NCI-H1436 (cell line): ENCODE data around the gene CCDC167.
A peak's percentile ranks its signal among the peaks of the same experiment; 100 is the strongest.

Experiments used
- DNase-seq: peaks from one replicate; lab custom pipeline; 2025; lab: John Stamatoyannopoulos, UW

The CCDC167 gene

DNA sequence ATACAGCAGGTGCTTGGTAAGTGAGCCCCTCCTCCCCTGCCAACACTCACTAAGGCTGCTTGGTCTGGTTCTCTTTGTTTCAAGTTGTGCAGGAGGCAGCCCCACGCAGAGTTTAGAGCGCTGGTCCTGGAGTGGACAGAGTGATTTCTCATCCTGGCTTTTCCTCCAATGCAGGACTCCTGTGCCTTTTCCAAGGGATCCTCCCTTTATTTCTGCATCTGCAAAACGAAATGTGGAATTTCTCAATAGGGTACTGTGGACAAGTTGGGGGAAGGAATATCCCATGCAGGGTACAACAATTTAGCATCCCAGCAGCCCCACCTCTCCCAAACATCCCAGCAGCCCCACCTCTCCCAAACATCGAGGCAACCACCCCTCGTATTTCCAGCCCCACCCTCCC, 30.6 kb upstream of the CCDC167 start:
- no peak for DNase-seq

DNA sequence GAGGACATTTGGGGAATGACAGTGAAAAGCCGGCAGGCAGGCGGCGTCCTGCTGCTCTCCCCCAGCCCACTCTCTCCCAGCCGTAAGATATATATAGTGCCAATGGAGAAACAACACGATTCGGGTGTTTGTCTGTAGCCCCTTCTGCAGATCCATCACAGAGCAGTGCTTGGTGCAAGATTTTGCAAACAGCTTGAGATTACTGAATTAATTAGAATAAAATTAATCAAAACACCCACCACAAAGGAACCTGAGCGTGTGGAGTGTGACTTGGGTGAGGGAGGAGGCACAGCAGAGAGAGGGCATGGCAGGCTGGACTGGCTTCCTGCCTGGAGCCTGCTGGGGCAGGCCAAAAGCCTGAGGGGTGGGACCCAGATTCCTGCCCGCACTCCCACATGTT, 28.8 kb upstream of the CCDC167 start:
- DNase-seq = no peak

DNA sequence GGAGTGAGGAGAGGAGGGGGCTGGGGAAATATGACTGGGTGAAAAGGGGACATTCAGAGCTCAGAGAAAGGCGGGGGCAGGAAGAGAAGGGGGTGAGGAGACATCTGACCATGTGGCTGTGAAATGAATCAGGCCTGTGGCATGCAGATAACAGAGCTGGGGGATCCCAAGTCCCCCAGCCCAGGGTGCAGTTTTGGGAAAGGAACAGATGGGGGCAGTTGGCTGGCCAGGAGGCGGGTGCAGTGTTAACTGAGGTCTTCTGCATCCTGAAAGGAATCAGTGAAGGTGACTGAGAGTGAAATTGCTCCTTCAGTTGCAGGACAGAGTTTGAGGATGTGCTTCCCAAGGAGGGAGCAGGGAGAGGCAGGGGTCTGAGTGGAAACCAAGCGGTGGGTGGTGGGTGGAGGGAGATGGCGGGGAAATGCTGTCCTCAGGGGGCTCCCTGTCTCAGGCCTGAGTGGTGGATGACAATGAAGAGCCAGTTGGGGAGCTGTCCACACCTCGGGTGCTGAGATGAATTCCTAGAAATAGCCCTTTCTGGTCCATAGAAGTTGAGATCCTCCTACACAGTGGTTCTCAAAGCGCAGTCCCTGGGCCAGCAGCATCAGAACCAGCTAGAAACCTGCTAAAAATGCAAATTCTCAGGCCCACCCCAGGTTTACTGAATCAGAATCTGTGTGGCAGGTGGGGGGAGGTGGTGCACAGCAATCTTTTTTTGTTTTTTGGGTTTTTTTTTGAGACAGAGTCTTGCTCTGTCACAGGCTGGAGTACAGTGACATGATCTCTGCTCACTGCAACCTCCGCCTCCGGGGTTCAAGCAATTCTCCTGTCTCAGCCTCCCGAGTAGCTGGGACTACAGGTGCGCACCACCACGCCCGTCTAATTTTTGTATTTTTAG, 26.0 kb upstream of the CCDC167 start:
- no peak for DNase-seq

DNA sequence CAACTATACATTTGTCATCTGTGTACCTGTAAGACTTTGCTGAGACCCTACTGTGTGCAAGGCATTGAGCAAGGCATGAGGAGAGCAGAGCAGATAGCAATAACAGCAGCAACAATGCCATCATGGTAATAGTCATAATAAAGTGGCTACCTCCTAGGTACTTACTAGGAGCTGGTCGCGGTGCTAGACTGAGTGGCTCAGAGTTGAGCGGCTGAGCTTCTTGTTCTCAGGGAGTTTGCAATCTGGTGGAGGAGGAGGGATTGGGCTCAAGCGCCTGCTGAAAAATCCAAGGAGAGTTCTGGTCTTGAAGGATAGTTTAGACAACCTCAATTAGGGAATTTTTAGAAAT, 25.3 kb upstream of the CCDC167 start:
- no peak for DNase-seq

DNA sequence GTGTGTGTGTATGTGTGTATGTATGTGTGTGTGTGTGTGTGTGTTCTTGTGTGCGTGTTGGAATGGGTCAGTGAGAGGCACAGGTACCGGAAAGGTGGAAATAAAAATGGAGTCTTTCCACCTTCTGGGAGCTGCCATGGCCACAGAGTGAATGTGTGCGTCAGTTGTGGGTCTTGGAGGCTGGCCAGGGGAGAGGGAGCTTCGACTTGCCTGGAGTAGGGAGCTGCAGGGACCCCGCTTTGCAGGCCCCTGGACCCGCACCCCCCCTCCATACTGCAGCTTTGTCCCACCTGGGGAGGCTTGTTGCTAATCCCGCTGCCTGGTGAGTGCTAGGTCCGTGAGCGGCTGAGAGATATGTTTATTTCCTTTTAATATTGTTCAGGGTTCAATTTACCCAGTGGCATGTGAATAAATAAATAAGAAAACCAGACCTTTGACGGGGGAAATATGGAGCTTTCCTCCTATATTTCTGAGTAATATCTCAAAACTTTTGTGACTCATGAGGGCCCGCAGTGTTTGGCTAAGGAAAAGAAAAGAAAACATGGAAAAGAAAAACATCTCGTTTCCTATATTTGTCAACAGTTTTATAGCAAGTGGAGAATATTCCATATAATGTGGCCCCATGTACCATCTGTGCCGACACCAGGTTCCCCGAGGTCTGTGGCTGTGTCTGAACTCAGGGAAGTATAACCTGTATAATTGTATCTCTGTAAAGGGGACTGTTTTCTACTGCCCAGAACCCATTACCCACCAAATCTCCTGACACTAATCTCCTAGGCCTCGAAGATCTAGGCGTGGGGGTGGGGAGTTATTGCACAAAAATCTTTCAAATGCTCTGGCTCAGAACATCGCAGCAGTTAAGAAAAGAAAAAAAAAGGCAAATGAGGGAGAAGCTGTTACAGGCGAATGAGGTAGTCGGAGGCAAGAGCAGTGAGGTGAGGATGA, 24.6 kb upstream of the CCDC167 start:
- no peak for DNase-seq

DNA sequence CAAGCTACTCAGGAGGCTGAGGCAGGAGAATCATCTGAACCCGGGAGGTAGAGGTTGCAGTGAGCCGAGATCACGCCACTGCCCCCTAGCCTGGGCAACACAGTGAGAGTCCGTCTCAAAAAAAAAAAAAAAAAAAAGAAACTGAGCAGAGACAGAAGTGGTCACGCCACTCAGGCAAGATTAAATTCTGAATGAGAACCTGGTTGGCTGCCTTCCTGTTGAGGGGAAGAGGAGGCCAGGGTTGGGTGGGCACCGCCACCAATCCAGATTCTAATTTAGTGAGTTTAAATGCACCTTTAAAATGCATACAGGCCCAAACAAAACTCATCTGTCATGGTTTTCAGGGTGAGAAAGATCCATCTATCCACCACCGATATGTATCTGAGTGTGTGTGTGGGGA, 23.7 kb upstream of the CCDC167 start:
- no peak for DNase-seq

DNA sequence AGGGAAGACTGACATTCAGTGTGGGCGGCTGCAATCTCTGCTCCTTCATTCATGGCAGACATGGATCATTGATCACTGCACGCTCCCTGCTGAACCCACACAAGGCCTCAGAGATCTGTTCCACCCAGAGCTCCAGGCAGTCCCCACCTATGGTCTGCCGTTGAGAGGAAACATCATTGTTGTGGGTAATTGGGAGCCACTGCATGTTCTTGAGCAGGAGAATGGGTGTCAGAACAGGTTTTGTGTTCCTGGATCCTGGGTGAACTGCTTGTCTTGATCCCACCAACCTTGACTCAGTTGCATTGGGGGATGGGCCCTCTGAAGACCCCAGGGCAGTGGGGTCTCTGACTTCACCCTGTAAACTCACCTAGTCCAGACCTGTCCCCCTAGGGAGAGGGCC, 23.1 kb upstream of the CCDC167 start:
- no peak for DNase-seq

DNA sequence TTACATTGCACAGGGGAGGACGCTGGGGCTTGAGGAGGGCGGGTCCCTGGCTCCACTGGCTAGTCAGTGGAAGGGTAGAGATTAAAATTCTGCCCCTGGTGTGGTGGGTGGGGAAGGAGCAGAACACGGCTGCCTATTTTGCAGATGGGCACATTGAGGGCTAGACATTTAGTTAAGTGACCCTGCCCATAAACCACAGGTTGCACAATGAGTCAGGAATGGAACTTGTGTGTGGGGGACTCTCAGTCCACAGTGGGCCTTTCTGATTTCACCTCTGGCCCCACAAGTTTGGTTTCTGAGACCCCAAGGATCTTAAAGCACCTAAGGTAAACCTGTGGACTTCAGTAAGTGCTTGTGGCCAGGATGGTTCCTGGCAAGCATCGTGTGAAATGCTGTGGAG, 22.0 kb upstream of the CCDC167 start:
- no peak for DNase-seq

DNA sequence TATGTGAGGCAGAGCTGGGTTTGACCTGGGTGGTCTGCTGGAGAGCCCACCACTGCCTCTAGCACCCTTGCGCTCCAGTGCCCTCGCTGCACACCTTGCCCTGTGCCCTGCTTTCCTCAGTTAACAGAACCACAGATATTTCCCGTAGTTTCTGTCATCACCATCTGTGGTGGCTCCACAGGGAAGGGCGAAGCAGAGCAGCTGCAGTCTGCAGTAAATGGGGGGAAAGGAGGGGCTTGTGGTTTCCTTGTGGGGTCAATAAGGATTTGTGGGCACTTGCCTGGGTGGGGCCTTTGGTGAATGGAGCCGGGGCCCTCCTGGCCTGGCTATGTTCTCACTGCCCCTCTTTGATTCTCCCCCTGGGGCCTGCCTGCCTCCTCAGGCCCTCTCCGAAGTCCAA, 21.2 kb upstream of the CCDC167 start:
- DNase-seq = no peak

DNA sequence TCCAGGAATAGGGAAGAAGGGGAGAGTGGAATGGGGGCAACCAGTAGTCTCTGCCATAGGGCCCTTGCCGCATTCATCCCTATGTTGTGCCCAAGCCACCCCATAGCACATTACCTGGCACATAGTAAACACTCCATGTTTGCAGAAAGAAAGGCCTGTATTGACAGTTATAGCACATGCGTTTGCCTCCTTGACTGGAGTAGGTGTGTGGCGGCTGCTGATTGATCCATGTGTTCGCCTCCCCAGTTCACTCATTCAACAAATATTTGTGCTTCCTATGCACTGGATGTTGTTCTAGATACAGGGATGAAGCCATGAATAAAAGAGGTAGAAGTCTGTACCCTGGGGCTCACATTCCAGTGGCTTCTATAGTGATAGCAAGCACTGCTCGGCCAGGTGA, 19.8 kb upstream of the CCDC167 start:
- DNase-seq = no peak

DNA sequence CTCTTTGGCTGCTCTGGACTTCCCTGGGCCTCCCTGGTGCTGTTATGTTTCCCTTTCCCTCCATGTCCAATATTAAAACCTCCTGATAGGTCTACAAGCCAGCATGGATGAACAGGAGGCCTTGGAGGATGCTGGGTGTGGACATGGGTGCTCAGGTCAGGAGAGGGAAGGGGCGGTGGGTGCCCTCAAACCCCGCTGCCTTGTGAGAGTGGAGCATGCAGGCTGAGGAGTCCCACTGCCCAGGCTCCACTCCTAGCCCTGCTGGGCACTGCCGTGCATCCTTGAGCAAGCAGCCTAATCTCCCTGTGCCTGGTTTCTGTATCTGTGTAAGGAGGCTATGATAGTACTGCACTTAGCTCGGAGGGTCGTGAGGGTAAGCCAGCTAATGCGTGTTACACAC, 18.4 kb upstream of the CCDC167 start:
- no peak for DNase-seq

DNA sequence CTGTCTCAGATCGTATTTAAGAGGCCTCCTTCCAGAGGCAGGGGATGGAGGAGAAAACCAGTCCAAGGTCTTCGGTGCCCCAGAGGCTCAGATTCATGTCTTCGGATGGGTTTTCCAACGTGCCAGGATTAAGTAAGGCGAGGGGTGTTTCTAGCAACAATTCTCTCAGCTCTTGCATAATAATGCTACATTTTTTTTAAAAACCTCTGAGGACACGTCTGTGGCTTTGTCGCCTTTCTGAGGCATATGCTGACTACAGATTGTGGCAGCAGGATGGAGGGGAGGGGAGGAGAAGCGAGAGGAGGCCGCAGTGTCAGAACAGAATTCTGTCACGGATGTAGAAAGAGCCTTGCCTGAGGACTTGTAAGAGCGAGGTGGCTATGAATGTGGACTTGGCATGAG, 17.7 kb upstream of the CCDC167 start:
- DNase-seq = no peak

DNA sequence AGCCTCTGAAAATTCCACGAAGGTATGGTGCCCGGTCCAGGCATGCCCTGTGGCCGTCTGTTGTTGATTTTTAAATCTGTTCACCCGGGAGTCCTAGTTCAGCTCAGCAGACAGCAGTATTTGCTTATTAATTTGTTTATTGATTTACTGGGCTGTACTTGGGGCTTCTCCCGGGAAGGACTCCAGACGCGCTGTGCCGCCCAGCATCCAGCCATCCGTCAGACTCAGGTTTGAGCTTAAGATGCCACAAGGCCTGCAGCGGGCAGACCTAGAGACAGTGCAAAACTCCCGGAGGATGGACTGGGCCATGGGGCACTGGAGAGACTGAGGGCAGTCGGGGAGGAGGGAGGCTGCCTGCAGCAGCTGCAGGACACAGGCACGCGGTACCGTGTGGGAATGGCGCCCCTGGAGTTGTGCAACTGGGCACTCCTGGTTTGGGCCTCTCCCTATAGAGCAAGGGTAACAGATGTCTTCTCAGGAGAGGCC, 17.3 kb upstream of the CCDC167 start:
- DNase-seq = no peak

DNA sequence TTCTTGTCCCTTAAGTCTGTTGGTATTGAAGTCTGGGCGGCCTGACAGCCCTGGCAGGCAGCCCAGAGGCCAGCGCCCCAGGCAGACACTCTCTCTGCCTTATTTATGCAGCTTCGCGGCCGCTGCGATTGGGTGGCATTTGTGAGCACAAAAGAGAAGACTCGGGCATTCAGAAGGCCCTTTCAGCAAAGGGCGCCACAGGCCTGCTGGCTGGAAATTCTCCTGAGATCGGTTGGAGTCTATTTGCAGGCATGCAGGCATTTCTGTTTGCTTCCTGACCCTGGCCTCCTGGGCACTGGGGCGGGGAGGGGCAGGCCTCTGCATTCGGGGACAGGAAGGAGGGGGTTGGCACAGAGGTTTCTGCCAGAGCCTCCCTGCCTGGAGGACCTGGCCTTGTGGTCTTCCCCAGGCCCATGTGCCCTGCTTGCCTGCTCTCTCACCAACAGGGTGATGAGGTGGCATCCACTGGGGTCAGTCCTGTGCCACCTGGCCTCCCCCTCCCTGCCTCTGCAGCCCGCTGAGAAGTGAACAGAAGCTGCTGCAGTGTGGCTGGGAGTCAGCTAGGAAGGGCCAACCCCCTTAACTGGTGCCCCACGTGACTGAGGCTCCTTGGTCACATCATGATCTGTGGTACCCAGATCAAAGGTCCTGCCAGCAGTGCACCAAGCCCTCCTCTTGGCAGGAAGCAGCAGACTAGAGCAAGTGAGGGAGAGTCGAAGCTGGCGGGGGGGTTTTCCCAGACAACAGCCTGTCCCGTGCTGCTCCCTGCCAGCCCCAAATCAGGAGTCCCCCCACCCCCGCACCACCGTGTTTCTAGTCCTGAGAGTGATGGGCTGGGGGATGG, 16.6 kb upstream of the CCDC167 start:
- DNase-seq = peak; percentile 69

DNA sequence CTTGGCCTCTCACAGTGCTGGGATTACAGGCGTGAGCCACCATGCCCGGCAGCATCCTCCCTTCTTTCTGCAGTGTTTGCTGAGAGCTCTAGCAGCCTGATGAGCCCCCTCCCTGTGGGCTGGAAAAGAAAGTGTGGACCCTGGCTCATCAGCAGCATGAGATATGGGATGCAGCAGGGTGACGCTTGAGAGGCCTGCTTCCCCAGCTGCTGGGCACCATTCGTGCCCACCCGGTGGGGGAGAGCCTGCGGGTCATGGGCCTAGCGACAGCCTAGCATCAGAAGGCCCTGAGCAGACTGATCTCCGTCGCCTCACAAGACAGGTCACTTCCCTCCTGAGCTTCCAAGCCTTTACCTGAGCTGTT, 16.0 kb upstream of the CCDC167 start:
- DNase-seq = no peak

DNA sequence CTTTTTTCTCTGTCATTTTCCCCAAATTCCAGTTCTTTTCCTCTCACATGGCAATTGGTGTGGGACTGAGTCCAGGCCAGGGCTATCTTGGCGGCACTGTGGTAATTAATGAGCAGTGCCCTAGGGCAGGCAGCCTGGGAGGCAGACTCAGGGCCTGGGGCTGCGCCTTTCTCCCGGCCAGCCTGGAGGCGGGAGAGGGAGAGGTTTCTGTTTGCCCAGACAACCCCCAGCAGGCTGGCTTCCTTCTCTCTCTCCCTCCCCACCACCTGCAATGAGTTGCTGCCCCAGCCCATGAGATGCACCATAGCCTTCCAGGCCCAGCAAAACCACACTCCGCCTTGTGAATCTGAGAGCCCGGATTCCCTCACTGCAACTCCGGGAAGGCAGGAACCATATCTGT, 15.1 kb upstream of the CCDC167 start:
- no peak for DNase-seq

DNA sequence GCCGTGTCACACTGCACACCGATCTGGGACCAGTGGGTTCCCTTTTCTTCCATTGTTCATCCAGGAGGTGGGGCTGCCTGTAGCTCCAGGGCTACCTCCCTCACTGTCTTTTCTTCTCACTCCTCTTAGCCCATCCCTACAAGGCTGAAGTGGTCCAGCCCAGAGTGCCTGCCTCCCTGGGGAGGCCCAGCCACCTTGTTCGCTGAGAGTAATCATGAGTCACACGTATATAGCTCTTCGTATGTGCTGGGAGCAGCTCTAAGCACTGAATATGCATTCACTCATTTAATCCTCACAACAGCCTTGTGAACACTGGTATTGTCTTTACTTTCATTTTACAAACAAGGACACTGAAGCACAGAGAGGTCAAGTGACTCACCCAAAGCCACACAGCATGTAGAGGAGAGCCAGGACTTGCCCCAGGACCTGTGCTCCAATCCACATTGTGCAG, 14.7 kb upstream of the CCDC167 start:
- peak; percentile 86 for DNase-seq

DNA sequence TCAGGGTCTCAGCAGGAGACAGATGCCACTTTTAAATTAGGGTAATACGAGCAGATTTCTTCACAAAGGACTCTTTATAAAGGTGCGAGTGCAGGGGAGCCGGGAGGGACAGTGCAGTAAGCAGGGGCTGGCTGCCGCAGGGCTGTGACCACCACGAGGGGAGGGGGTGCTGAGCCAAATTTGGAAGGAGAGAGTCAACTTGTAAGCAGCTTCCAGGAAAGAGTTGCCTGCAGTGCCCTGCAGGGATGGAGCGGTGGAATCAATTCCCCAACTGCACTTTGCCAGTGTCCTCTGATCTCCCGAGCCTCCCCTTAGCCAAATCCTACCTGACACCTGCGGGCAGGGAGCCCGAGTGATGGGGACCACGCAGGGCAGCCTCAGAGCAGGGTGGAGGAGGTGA, 13.9 kb upstream of the CCDC167 start:
- no peak for DNase-seq

DNA sequence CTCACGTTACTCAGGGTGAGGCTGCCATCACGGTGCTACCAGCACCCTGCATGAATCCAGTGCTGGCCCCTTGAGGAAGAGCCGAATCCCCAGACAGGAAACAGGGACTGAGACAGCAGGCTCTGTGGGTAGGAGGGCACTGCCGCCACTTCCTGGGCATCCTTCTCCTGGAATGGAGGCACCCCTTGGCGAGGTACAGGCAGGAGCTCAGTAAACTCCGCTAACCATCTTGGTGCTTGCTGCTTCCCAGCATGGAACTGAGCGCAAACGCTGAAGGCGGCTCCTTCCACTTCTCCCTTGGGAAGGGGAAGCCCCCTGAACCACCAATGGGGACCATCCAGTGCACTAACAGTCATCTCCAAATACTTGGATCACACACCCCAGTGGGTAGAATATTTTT, 13.5 kb upstream of the CCDC167 start:
- no peak for DNase-seq

DNA sequence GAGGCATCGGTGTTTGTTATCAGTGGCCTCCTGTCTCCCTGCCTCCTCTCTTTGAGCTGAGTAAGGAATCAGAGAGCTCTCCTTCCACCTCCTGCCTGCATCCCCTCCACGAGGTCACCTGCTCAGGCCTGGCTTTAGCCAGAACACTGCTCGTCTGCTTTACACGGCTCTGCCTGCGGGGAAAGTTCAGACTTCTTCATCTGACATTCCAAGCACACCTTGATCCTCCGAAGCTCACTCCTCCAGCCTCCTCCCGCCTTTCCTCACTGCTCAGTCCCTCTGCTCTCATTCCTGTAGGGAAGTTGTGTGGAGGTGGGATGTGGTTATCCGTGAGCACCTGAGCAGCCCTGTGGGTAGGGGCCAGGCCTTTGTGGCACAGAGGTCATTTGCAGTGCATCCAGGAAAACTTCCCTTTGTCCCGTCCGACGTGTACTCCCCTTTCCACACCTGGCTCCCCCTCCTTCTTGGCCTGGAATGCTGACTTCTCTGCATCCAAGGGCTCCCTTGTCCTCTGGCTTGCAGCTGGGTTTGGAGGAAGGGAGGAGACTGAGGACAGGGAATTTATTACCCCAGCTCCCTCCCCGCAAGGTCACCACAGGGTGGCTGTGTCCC, 12.8 kb upstream of the CCDC167 start:
- no peak for DNase-seq

DNA sequence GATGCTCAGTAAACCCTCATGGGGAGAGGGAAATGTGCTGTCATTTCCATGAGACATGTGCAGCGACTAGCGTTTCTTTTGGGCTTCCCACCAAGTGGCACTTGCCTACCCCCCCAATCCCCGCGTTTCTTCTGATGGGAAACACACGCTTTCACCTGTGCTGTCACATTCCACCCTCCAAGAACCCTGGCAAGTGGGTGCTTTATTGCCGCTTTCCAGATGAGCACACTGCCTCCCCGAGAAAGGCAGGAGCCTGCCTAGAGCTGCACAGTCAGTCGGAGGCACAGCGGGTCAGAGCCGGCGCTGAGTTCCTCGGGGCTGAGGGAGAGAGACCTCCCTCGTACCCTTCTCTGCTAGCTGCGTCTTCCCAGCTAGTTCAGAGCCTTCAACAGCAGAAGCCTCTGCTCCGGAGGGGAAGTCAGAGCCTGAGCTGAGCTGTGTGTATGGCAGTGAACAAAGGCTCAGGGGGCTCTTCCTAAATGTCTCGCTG, 12.3 kb upstream of the CCDC167 start:
- no peak for DNase-seq

DNA sequence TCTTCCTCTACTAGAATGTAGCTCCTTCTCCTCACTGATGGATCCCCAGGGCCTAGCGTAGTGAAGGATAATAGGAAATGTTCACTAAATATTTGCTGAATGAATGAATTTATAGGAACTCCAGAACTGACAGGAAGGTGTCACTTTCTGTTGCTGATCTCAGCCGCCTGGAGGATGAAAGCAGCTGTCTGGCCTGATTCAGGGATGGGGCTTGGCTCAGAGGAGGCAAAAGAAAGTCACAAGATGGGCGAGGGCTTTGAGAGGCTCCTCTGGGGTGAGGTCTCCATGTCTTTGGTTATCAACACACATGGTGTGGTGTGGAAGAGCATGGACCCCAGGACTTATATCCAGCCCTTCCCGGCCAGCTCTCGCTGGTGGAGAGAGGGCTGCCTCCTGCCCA, 11.5 kb upstream of the CCDC167 start:
- DNase-seq = no peak
